ENCODE data around the gene ULK4.

ULK4 gene

DNA sequence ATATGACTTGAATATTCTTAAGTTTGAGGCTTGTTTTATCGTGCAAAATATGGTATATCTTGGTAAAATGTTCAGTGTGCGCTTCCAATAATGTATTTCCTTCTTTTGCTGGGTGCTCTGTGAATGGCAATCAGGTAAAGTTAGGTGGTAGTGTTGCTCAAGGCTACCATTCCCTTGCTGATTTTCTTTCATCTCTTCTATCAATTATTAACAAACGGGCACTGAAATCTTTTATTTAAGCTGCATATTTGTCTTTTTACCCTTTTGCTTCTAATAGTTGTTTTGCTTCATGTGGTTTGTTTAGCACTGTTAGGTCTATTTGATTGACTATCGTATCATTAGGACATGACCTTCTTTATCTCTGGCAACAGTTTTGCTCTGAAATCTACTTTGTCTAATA lies 520.3 kb downstream of the ULK4 start:
- H3K9ac ChIP-seq (ENCODE audit: low read length), result no peak overlapping the region
- no peak overlapping the region for H3K4me3 ChIP-seq (ENCODE audit: low read length)
- no peaks in the 10 kb centered on the region for H3K79me2 ChIP-seq (ENCODE audit: low read length)
- no peak overlapping the region for H2AFZ ChIP-seq (ENCODE audit: low read depth, low read length)
- H3K27ac ChIP-seq (ENCODE audit: low read length), result no peak overlapping the region
- no peaks in the 10 kb centered on the region for H3K27me3 ChIP-seq (ENCODE audit: low read depth, low read length)
- H3K9me3 ChIP-seq (ENCODE audit: insufficient read depth, low read length), result no peaks in the 10 kb centered on the region
- peaks cover 4% of the 10 kb centered on the region for H3K4me1 ChIP-seq (ENCODE audit: low read length)
- no peaks in the 10 kb centered on the region for H3K36me3 ChIP-seq (replicated peaks; ENCODE audit: low read depth, low read length)
- H4K20me1 ChIP-seq (ENCODE audit: insufficient read depth, low read length), result no peaks in the 10 kb centered on the region
- no peak overlapping the region for H3K4me2 ChIP-seq (ENCODE audit: low read length)
- TF ChIP-seq, protein P1, sequence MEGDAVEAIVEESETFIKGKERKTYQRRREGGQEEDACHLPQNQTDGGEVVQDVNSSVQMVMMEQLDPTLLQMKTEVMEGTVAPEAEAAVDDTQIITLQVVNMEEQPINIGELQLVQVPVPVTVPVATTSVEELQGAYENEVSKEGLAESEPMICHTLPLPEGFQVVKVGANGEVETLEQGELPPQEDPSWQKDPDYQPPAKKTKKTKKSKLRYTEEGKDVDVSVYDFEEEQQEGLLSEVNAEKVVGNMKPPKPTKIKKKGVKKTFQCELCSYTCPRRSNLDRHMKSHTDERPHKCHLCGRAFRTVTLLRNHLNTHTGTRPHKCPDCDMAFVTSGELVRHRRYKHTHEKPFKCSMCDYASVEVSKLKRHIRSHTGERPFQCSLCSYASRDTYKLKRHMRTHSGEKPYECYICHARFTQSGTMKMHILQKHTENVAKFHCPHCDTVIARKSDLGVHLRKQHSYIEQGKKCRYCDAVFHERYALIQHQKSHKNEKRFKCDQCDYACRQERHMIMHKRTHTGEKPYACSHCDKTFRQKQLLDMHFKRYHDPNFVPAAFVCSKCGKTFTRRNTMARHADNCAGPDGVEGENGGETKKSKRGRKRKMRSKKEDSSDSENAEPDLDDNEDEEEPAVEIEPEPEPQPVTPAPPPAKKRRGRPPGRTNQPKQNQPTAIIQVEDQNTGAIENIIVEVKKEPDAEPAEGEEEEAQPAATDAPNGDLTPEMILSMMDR (IDR thresholded peaks at IDR 0.05; ENCODE audit: low read depth, low read length), result no peak
- TF ChIP-seq EZH2phosphoT487 (IDR thresholded peaks at IDR 0.05; ENCODE audit: low read depth), result no peak

DNA sequence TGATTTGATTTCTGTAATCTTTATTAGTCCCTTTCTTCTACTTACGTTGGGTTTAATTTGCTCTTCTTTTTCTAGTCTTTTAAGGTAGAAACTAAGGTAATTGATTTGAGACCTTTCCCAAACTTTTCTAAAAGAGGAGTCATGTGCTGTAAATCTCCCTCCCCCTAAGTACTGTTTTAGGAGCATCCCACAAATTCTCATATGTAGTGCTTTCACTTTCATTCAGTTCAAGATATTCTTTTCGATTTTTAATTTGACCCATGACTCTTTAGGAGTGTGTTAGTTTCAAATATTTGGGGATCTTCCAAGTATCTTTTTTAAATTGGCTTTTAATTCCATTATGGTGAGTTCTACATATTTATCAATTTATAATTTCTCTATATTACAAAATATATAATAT lies 520.8 kb downstream of the ULK4 start:
- H3K27me3 ChIP-seq (ENCODE audit: low read depth, low read length), result no peaks in the 10 kb centered on the region
- H3K27ac ChIP-seq (ENCODE audit: low read length), result no peak overlapping the region
- no peaks in the 10 kb centered on the region for H3K36me3 ChIP-seq (replicated peaks; ENCODE audit: low read depth, low read length)
- H3K4me1 ChIP-seq (ENCODE audit: low read length), result peaks cover 4% of the 10 kb centered on the region
- H3K9me3 ChIP-seq (ENCODE audit: insufficient read depth, low read length), result no peaks in the 10 kb centered on the region
- no peak overlapping the region for H2AFZ ChIP-seq (ENCODE audit: low read depth, low read length)
- no peaks in the 10 kb centered on the region for H4K20me1 ChIP-seq (ENCODE audit: insufficient read depth, low read length)
- H3K9ac ChIP-seq (ENCODE audit: low read length), result no peak overlapping the region
- peak overlapping the region; percentile 21 for H3K4me2 ChIP-seq (ENCODE audit: low read length)
- TF ChIP-seq, protein P1 (IDR thresholded peaks at IDR 0.05; ENCODE audit: low read depth, low read length), result no peak
- no peak for TF ChIP-seq EZH2phosphoT487 (IDR thresholded peaks at IDR 0.05; ENCODE audit: low read depth)
- H3K4me3 ChIP-seq (ENCODE audit: low read length), result no peak overlapping the region
- H3K79me2 ChIP-seq (ENCODE audit: low read length), result no peaks in the 10 kb centered on the region

DNA sequence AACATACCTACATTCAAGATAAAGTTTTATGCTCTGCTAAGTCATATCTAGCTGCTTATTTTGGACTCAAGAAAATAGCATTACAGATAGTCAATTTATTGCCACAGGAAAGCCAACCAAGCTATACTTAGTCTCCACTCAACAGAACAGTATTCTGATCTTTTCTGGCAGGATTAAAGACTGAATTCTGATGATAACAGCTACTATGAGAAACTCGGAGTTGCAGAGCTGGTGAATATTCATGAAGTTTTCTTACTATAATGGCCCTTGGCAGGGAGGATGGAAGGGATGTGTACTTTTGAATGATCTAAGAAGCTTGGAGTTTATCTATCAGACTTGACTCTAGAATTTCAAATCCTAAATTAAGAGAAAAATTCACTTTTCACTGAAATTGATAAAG lies 524.9 kb downstream of the ULK4 start:
- TF ChIP-seq EZH2phosphoT487 (IDR thresholded peaks at IDR 0.05; ENCODE audit: low read depth), result no peak
- TF ChIP-seq, protein P1 (IDR thresholded peaks at IDR 0.05; ENCODE audit: low read depth, low read length), result no peak
- no peaks in the 10 kb centered on the region for H4K20me1 ChIP-seq (ENCODE audit: insufficient read depth, low read length)
- no peak overlapping the region for H3K4me3 ChIP-seq (ENCODE audit: low read length)
- no peaks in the 10 kb centered on the region for H3K36me3 ChIP-seq (replicated peaks; ENCODE audit: low read depth, low read length)
- H3K27ac ChIP-seq (ENCODE audit: low read length), result no peak overlapping the region
- peaks cover 4% of the 10 kb centered on the region for H3K4me1 ChIP-seq (ENCODE audit: low read length)
- no peak overlapping the region for H3K4me2 ChIP-seq (ENCODE audit: low read length)
- no peak overlapping the region for H2AFZ ChIP-seq (ENCODE audit: low read depth, low read length)
- no peak overlapping the region for H3K9ac ChIP-seq (ENCODE audit: low read length)
- no peaks in the 10 kb centered on the region for H3K27me3 ChIP-seq (ENCODE audit: low read depth, low read length)
- no peaks in the 10 kb centered on the region for H3K9me3 ChIP-seq (ENCODE audit: insufficient read depth, low read length)
- no peaks in the 10 kb centered on the region for H3K79me2 ChIP-seq (ENCODE audit: low read length)

DNA sequence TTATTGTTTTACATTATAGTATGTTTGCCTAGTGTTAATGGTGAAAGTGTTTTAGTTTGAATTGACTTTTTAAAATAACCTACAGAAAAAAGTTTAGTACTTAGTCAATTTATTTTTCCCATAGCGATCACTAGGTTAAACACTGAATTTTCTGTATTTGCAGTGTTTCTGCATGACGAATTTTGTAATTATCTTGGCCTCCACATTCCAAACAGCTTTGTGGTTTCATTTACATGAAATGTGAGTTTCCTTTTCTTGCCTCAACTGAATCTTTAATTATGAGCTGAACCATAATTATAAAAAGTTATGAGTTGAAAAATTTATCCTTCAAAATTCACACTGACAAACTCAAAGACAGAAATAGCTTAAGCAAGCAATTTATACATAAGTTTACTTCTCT lies 527.1 kb downstream of the ULK4 start:
- Histone ChIP-seq H3K4me3 (ENCODE audit: low read length) (no peak overlapping the region), H3K9ac (ENCODE audit: low read length) (no peak overlapping the region), H3K36me3 (replicated peaks; ENCODE audit: low read depth, low read length) (no peaks in the 10 kb centered on the region), H3K27me3 (ENCODE audit: low read depth, low read length) (no peaks in the 10 kb centered on the region), H3K4me2 (ENCODE audit: low read length) (no peak overlapping the region), H3K27ac (ENCODE audit: low read length) (no peak overlapping the region), H3K9me3 (ENCODE audit: insufficient read depth, low read length) (no peaks in the 10 kb centered on the region), H3K4me1 (ENCODE audit: low read length) (no peaks in the 10 kb centered on the region), H3K79me2 (ENCODE audit: low read length) (no peaks in the 10 kb centered on the region), H2AFZ (ENCODE audit: low read depth, low read length) (no peak overlapping the region), H4K20me1 (ENCODE audit: insufficient read depth, low read length) (no peaks in the 10 kb centered on the region)
- TF ChIP-seq, protein P1 (IDR thresholded peaks at IDR 0.05; ENCODE audit: low read depth, low read length), result no peak
- no peak for TF ChIP-seq EZH2phosphoT487 (IDR thresholded peaks at IDR 0.05; ENCODE audit: low read depth)

Data from OCI-LY3 (cell line).